AG09319 (cell line): ENCODE data around the gene ZNF578.
"Not testable (repeated sequence)": the region's sequence is repeated elsewhere in the genome, so short reads cannot be mapped to it uniquely, and the experiment has no call there.

Experiments
- DNase-seq: peaks from one replicate; pipeline ENCODE4 v3.0.0-alpha.2; 2010; ENCODE audit warnings: low read depth; ENCODE audit errors: extremely low read depth
- CTCF ChIP-seq: IDR thresholded peaks from 2 replicates; pipeline ENCODE4 v1.5.1; 2011; ENCODE audit warnings: low read depth, mild to moderate bottlenecking, inconsistent platforms, low read length, moderate library complexity

Gene ZNF578

GRCh38 chr19:52494518-52494917 lies 41.2 kb downstream of the ZNF578 start:
- no peak for DNase-seq
- no peak for TF ChIP-seq CTCF

- TF ChIP-seq CTCF = no peak
- DNase-seq = no peak
Measured at GRCh38 chr19:52498571-52498970, 45.2 kb downstream of the ZNF578 start.

- DNase-seq = not testable (repeated sequence)
Measured at GRCh38 chr19:52500474-52500873, 47.1 kb downstream of the ZNF578 start.

- not testable (repeated sequence) for DNase-seq
Measured at GRCh38 chr19:52500991-52501390, 47.6 kb downstream of the ZNF578 start.

GRCh38 chr19:52507266-52507665 lies 53.9 kb downstream of the ZNF578 start:
- DNase-seq = no peak
- TF ChIP-seq CTCF = no peak

GRCh38 chr19:52516191-52516590 lies 62.8 kb downstream of the ZNF578 start:
- no peak for TF ChIP-seq CTCF
- no peak for DNase-seq

GRCh38 chr19:52518646-52519045 lies 65.3 kb downstream of the ZNF578 start:
- no peak for DNase-seq
- no peak for TF ChIP-seq CTCF

GRCh38 chr19:52519175-52519574 lies 65.8 kb downstream of the ZNF578 start:
- not testable (repeated sequence) for DNase-seq

GRCh38 chr19:52520013-52520412 lies 66.7 kb downstream of the ZNF578 start:
- no peak for DNase-seq
- TF ChIP-seq CTCF = no peak
